HG03571 (cell line): ENCODE measurements around the gene LHX6.

Experiments
- ATAC-seq: cut with Tn5 transposase; IDR thresholded peaks from one replicate; pipeline ENCODE4 v1.9.1; 2021; ENCODE audit not compliant: unreplicated experiment

Gene LHX6

DNA sequence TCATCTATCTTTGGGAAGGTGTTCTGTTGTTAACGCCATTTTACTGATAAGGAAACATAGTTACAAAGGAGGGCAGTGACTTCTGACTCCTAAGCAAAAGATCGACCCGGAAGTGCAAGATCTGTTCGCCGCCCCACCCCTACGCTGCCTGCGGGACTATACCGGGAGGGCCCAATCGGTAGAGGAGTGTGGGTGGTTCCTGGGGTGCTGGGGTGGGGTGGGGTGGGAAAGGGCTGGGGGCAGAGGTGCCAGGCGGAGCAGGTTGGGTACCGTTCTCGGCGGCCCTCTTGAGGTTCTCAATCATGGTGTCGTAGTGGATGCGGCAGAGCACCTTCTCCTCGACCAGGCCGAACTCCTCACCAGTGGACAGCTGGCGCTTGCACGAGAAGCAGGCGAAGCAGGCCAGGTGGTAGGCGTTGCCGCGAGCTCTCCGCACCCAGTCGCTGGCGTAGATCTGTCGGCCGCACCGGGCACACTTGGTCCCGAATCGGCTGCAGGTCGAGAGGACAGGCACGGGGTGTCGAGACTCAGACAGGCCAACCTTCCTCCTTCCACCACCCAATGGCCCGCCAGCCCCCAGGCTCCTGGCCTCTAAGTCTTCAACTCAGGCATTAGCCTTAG is 11.8 kb downstream of the LHX6 start:
- ATAC-seq: no peak

DNA sequence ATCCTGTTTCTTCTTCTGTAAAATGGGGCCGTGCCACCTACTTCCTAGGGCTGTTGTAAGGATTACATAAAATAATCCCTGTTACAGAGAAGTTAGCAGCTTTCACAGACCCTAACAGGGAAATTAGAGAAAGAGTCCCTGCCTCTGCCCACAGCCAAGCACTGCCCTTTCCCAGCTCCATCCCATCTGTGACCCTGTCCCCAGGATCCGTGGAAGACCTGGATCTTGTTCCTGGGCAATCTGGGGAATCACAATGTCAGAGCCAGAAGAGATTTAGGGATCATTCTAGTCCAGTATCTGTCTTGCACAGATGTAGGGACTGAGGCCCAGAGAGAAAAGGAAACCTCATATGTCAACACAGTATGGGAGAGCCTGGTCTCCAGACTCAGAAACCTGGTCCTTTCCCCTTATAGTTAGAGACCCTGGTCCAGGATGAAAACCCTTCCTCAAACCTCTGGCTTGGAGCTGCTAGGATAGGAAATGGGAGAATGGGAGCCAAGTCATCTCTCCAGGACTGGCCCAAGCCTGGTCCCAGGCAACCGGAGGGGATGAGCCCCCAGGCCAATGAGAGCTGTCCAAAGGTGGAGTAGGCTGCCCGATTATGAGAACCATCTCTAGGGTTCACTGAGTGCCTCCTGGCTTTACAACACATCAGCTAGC is 12.5 kb downstream of the LHX6 start:
- ATAC-seq: no peak

DNA sequence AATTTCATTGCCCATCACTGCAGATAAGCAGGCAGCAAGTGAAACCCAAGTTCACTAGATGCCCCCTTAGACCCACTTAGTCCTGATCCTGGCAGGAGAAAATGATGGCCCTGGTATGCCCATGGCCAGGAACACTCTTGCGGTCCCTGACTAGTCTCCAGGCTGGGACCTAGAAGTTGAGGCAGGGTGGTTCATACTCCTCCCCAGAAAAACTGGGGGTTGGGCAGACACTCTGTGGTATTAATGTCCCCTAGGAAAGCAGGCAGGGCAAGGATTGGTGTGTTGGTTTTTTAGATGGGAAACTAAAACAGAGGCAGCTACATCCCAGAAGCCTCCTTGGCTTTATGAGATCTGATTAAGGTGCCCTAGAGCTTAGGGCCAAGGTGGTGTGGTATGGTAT is 13.1 kb downstream of the LHX6 start:
- ATAC-seq: no peak

DNA sequence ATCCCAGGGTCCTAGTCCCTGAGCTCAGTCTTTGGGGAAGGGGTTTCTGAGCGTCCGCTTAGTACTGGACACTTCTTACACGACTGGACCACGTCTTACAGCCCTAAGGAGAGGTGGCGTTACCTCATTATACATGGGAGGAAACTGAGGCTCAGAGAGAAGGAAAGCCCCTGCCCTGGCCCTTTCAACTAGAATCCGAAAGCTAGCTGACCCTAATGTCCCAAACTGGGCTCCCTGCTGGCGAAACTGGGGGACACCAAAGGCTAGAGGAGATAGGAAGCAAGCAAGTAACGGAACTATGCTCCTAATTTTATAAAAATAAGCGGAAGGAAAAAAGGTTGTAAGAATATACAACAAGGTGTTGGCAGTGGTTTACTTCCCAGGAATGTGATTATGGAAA is 14.2 kb downstream of the LHX6 start:
- no peak for ATAC-seq

DNA sequence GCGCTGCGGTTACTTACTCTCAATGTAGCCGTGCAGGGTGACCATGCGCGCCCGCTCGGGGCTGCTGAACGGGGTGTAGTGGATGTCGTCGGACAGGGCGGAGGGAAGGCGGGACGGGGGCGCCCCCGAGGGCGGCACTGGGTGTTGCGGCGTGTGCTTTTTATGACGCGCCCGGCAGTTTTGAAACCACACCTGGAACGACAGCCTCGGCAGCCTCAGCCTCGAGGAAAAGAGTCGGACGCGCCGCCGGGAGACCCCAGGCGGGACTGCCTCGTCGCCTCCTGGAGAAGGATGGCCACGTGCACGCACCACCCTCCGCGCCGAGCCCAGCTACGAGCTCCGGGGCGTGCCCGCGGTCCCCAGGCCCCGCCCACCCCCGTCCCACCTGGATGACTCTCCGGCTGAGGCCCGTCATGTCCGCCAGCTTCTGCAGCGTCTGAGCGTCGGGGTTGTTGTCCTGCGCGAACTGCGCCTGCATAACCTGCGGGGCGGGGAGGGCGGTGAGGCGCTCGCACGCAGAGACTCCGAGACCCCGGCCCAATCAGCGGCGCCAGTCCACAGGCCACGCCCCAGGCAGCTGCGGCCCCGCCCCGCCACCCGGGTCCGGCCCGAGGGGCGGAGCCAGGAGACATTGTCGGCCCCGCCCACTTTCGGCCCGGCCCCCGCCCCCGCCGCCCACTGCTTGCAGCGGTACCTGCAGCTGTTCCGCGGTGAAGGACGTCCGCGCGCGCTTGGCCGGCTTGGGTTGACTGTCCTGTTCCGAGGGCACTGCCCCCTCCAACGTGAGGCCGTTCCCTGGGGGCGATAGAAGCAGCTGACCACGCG is 15.0 kb downstream of the LHX6 start:
- ATAC-seq: no peak

DNA sequence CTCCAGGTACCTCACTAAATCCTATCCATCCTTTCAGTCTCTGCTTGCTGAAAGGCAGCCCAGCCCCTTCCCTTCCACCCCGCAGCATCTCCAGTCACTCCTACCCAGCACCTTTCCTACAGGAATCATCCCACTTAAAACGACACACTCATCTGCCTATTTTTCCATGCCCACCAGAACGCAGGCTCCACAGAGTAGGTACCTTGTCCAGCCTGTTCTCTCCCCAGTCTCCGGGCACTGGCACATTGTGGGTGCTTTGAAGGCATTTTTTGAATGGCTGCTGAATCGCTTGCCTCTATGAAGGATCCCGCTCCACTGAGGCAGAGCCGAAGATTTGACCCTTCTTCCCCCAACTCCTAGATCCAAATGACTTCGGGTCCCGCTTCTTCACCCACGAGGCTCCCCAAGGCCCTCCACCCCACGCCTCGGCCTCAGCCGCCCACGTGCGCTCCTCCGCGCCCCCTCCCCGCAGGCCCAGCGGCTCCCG is 15.6 kb downstream of the LHX6 start:
- no peak for ATAC-seq

DNA sequence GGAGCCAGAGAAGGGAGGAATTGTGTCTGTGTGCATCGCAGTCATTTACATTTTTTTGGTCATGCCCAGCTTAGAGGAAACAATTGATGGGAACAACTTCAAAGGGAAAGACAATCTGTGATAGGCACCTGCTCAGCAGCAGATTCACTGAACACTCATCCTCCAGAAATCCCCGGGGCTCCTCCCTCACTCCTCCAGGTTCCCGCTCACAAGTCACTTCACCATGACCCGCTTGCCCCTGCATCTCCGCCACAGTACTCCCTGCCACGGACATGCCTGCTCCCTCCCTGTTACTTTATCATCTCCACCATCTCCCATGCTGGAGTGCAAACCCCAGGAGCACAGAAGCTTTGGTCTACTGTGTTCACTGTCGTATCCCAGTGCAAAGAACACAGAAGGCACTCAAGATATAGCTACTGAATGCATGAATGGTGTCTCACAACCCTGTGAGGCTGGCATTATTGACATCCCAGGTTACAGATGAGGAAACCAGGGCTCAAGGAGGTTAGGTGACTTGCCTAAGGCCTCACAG is 16.2 kb downstream of the LHX6 start:
- no peak for ATAC-seq

DNA sequence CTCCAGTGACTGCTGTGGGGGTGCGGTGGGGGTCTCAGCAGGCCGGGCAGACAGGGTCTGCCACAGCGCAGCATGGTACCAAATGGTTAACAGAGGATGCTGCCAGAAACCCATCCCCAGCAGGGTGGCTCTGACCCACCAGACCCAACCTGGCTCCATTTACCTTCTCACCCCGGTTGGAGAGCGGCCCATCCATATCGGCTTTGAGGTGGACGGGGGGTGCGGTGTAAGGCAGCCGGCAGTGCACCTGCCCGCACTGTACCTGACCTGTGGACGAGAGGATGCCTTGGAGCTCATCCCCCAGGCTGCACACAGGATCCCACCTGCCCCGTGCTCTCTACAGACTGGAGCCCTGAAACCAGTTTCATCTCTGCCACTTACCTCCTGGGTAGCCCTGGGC is 19.3 kb downstream of the LHX6 start:
- ATAC-seq: no peak

DNA sequence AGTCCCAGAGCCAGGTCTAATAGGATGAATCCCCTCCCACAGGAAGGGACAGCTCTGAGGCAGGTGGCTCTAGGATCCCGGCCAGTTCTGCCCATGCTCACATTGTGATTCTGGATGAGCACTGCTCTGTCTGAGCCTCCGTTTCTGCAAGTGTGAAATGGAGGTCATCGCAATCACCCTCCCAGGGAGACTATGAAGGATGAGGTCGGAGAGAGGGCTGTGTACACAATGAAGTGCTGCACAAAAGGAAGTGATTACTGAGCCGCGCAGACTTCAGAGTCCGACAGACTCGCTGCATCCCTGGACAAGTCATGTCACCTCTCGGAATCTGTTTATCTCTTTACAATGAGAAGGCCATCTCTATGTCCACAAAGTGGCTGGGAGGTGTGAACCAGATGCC is 21.7 kb downstream of the LHX6 start:
- no peak for ATAC-seq

DNA sequence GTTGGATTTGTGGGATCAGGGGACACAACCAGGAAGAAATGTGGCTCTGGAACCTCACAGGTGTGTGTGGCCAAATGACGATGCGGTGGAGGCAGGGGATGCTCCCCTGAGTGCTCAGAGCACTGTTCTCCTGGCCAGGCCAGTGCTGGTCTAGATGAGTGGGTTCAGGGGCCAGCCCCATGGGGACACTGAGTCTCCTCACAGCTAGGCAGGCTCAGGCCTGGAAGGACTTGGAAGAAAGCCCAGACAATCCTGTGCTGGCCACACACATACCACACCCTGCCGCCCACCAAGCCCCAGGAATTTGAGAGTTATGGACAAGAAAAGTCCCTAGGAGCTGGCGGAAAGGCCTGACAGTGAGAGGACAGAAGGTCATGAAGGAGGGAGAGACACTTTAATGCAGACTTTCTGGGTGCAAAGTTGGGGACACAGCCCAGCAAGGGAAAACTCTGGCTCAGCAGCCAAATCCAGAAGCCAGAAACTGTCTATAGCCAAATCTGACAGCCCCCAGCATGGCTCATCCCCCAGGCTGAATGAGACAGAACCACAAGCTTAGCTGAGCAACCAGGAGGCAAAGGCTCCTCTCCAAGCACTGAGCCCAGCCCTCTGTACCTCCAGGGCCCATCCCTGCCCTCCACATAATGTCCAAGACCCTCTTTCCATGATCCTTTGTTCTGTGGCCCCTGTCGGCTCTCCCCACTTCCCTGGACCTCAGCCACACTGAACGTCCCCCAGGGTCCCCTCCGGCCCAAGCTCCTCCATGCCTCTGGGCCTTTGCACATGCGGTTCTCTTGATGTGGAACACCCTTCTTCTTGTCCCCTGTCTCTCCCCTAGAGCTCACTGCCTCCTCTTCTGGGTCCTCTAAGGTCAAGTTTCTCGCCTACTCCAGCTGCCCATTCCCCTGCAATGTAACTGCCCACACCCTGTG is 22.4 kb downstream of the LHX6 start:
- ATAC-seq: no peak

DNA sequence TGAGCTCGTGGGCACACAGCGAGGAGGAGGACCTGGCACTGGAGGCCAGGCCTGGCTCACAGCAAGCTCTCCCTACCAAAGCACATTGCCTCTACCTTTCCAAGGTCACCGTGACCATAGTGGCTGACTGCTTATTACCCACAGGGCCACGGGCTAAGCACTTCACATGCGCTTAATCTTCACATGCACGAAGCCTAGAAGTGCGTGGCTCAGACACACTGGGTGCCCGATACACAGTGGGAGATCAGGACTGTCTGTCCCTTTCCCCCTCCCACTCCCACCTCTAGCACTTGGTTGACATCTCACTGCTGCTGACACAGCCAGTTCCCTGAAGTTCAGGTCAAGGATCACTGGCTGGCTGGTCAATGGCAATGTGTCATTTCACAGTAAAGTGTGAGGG is 23.6 kb downstream of the LHX6 start:
- ATAC-seq: no peak

DNA sequence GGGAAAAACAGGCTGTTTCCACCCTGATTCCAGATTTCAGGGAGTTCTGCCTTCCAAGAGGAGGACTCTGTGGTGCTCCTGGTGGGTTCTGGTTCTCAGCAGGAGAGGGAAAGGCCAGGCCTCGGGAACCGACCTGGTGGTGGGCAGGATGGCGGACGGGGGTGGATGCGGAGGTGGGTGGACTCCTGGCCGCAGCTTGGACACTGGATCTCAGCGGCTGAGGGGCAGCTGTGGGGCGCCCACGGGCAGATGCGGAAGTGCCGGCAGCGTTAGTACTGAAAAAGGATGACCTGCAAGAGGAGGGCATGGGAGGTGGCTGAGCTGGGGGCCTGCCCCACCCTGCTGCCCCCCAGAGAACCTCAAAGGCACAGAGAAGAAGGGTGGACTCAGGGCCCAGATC is 24.3 kb downstream of the LHX6 start:
- no peak for ATAC-seq

DNA sequence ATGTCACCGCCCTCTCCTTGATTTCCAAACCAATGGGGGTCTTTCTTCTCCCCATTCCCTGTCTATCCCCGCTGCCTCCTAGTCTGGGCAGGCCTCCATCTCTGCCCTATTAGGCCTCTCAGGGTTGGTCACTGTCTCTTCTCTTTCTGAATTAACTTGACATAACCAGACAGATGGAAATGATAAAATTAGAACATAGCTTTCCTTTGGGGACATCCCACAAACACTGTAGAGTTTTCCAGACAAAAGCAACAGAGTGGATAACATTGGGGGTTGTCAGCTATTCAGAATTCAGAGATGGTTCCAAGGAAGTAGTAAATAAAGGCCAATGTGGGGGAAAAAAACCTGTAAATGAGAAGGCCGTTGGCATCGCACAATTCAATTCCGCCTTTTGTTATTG is 24.7 kb downstream of the LHX6 start:
- no peak for ATAC-seq

DNA sequence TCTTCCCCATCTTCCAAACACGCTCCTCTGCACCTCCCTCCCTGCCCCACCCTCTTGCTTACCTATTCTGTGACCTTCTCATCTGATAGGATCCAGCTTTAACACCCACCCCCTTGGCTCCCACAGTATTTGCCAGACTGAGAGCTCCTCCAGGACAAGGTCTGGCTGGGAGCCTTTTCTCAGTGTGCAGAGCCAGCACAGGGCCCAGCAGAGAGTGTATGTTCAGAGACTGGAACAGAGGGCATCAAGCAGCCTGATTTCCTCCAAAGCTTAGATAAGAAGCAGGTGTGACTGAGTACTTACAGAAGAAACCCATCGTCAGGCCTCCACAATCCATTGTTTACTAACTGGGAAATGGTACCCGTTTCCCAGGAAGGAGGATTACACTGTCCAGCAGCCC is 26.6 kb downstream of the LHX6 start:
- ATAC-seq: no peak

DNA sequence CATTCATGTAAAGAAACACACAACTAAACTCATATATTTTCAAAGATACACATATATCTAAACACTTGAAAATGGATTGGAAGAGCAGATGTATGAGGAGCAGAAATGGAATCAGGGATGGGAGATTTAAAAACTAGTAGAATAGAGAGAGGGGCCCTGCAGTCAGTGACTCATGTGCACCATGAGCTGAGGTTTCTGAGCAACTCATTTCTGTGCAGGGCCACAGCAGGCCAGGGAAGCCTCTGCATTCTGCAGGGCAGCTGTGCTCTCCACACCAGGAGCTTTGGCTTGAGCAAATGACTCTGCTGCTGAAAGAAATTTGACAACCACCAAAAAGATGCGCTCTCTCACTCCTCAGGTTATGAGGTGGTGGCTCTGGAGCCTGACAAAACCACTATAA is 27.1 kb downstream of the LHX6 start:
- no peak for ATAC-seq

DNA sequence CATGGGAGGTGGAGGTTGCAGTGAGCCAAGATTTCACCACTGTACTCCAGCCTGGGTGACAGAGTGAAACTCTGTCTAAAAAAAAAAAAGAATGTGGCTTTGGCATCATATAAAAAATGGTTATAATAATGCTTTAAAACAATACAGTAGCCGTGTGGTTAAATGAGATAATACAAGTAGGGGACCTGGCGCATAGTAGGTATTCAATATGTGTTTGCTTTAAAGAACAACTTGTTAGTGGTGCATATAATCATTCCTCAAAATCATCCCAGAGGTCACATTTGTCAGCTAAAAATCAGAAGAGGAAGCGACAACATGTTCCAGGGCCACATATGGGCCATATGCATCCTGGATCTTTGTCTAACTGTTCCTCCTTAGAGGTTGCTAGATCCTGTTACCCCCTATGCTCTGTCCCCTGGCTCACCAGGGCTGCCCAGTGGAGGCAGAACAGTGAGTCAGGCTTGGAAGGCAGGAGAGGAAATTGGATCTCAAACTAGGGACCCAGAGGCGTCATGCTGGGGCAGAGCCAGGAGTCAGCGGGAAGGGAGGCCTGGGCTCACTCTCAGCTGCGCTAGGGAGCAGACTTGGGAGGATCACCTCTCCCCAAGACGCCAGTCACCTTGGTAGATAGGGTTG is 27.7 kb downstream of the LHX6 start:
- no peak for ATAC-seq

DNA sequence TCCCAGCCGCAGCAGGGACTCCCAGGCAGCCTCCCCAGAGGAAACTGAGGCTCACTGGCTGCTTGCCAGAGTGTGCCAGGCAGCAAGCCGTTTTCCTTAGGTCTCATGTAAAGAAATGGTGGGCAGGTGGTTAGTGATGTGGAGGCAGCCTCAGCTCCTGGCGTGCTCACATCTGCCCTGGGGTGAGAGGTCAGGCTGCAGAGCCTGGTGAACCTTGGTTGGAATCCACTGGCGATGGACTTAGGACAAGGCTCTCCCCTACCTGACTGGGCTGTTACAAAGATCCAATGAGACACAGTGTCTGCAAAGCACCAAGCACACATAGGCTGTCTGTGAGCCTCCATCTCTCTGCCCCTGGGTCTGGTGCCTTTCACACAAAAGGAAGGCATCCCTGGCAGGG is 30.9 kb downstream of the LHX6 start:
- ATAC-seq: no peak

DNA sequence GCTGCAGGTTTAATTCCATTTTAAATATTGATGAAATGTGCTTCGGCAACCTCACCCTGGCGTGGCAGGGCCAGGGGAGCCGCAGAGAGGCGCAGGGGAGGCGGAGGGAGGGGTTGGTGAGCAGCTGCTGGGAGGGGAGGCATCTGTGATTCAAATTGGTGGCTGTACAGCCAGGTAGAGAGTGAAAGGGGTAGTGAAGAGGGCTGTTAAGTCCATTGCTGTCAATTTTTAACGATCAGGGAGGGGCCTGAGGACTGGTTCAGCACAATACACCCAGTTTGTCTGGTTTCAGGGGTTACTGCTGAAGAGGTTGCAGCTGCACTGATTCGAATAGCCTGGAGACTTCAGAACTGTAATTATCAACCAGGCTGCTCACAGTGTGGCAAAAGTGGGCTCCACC is 31.3 kb downstream of the LHX6 start:
- ATAC-seq: no peak

DNA sequence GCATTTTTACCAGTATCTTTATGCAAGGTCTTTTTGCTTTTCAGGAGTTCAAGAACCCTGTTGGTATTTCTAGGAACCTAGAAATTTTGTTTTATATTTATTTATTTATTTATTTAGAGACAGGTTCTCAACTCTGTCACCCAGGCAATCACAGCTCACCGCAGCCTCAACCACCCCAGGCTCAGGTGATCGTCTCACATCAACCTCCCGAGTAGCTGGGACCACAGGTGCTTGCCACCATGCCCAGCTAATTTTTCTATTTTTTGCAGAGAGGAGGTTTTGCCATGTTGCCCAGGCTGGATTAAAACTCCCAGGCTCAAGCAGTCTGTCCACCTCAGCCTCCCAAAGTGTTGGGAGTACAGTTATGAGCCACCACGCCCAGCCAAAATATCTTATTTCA is 32.9 kb downstream of the LHX6 start:
- ATAC-seq: no peak

DNA sequence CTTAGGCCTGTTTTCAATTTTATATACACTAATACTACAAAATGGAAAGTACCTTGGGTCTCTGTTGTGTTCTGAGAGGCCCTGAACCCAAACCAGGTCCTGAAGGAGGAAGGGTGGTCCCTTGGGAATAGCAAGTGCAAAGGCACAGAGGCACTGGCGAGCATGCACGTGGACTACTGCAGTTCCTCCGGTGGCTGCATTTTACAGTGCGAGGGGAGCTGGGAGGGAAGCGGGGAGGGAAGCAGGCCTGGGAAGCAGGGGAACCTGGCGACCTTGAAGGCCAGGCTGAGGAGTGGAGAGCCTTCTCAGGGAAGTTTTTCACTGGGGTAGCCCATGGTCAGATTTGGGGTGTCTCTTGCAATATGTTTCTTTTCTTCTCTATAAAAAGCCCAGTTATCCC is 35.1 kb downstream of the LHX6 start:
- no peak for ATAC-seq
